Sigmoid colon (tissue), 4 donors: ENCODE results near the gene GLIS1.

Experiments
- EP300 ChIP-seq, 4 donors: sonication (generic); formaldehyde crosslinking; IDR thresholded peaks; one replicate each; pipeline ENCODE4 v1.6.1; 2017; ENCODE audit warnings: antibody characterized with exemption in 4 of 4
- POLR2A ChIP-seq, 2 donors: fragments of 450-650 bp; IDR thresholded peaks; one replicate each; pipeline ENCODE4 v1.6.1; 2016; ENCODE audit warnings: antibody characterized with exemption in 2 of 2, mild to moderate bottlenecking in 2 of 2, moderate library complexity in 2 of 2
- POLR2AphosphoS5 ChIP-seq, 4 donors: sonication (generic); formaldehyde crosslinking; IDR thresholded peaks; one replicate each; pipeline ENCODE4 v1.6.1; 2017; ENCODE audit warnings: antibody characterized with exemption in 4 of 4
- TF ChIP-seq, protein P1 (sequence below), 4 experiments: fragments of 450-650 bp in 3 of 4; fragments of 200-600 bp in 1 of 4; IDR thresholded peaks; one replicate each; pipeline ENCODE4 v1.5.1; 2016 to 2019; ENCODE audit warnings: antibody characterized with exemption in 4 of 4, mild to moderate bottlenecking in 3 of 4, moderate library complexity in 2 of 4

DNA sequence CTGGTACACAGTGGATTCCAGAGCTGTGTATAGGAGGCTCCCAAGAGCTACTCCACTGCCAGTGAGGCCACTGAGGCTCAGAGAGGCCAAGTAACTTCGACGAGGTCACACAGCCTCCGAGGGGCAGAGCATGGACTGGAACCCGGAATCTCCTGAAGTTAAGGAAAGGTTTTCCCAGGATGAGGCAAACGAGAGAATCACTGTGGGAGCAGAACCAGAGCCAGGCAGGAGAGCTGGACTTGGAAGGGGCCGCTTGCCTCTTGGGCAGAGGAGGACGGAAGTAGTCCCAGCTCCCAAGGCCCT lies 52.0 kb downstream of the GLIS1 start:
- TF ChIP-seq POLR2AphosphoS5 (IDR thresholded peaks at IDR 0.05): no peak
- TF ChIP-seq, protein P1, sequence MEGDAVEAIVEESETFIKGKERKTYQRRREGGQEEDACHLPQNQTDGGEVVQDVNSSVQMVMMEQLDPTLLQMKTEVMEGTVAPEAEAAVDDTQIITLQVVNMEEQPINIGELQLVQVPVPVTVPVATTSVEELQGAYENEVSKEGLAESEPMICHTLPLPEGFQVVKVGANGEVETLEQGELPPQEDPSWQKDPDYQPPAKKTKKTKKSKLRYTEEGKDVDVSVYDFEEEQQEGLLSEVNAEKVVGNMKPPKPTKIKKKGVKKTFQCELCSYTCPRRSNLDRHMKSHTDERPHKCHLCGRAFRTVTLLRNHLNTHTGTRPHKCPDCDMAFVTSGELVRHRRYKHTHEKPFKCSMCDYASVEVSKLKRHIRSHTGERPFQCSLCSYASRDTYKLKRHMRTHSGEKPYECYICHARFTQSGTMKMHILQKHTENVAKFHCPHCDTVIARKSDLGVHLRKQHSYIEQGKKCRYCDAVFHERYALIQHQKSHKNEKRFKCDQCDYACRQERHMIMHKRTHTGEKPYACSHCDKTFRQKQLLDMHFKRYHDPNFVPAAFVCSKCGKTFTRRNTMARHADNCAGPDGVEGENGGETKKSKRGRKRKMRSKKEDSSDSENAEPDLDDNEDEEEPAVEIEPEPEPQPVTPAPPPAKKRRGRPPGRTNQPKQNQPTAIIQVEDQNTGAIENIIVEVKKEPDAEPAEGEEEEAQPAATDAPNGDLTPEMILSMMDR (IDR thresholded peaks at IDR 0.05): no peak
- TF ChIP-seq POLR2A (IDR thresholded peaks at IDR 0.05): no peak
- TF ChIP-seq EP300 (IDR thresholded peaks at IDR 0.05): no peak
